ENCODE measurements around the gene ACADSB. TPM values are rescaled to one million over a fixed set of nuclear protein-coding genes. Genes with fewer than 3 reads are reported as not detected.

The ACADSB gene
- 28.0 TPM for total RNA-seq

GRCh38 chr10:123008355-123009104 is at the start of gene ACADSB, which contains the start of gene IKZF5:
TSS of gene ACADSB (plus strand) at chr10:123009006. CDS start at chr10:123009030, 24 bp downstream.
TSS of gene IKZF5 (minus strand) at chr10:123008795. CDS start at chr10:122998625, 10,170 bp downstream.

GRCh38 chr10:122980209-122981065 is 28.4 kb upstream of the ACADSB start, which contains the start of gene PSTK:
TSS of gene PSTK (plus strand) at chr10:122980401. CDS start at chr10:122980480, 79 bp downstream.

Other genes starting within 250 kb of the ACADSB start
- gene CUZD1, start 163.1 kb upstream of the ACADSB start, total RNA-seq = 1.3 TPM
- 5.3 TPM for gene FAM24B, start 129.4 kb upstream of the ACADSB start, total RNA-seq
- not detected for gene FAM24A, start 98.4 kb upstream of the ACADSB start, total RNA-seq
- 16.5 TPM for gene C10orf88, start 54.8 kb upstream of the ACADSB start, total RNA-seq
- gene PSTK, start 28.6 kb upstream of the ACADSB start, total RNA-seq = 8.1 TPM
- gene IKZF5, start 211 bp upstream of the ACADSB start, total RNA-seq = 21.4 TPM
- gene HMX3, start 127.0 kb downstream of the ACADSB start, total RNA-seq = 1.1 TPM
- gene HMX2, start 139.1 kb downstream of the ACADSB start, total RNA-seq = not detected
- gene BUB3, start 145.4 kb downstream of the ACADSB start, total RNA-seq = 130 TPM